Mammary epithelial cell (primary cell): ENCODE data around the gene CRTC3.
"Not testable (repeated sequence)": the region's sequence is repeated elsewhere in the genome, so short reads cannot be mapped to it uniquely, and the experiment has no call there.

Experiments used
- CTCF ChIP-seq, 2 donors: IDR thresholded peaks in 1 of 2; conservative IDR thresholded peaks in 1 of 2; 2 replicates each; pipeline ENCODE4 v1.5.1; 2011 to 2012; ENCODE audit warnings: inconsistent platforms in 2 of 2, low read length in 2 of 2, mild to moderate bottlenecking in 2 of 2, control low read depth in 1 of 2, low read depth in 1 of 2; ENCODE audit not compliant: insufficient read depth in 1 of 2; ENCODE audit errors: extremely low read depth in 1 of 2
- EZH2 ChIP-seq: IDR thresholded peaks from 2 replicates; pipeline ENCODE4 v1.6.1; 2012; ENCODE audit warnings: low read length, inconsistent platforms, borderline replicate concordance

GRCh38 chr15:90673357-90673756, 143.6 kb downstream of the CRTC3 start:
- TF ChIP-seq CTCF (conservative IDR thresholded peaks at IDR 0.05 in 1 of 2, IDR thresholded peaks at IDR 0.05 in 1 of 2; ENCODE audit: extremely low read depth in 1 of 2, insufficient read depth in 1 of 2, low read depth in 1 of 2, low read length in 2 of 2); EZH2: not testable (repeated sequence)
